Measurements from ENCODE around the gene STOM. TPM values are rescaled to one million over a fixed set of nuclear protein-coding genes. Genes with fewer than 3 reads are reported as not detected.

STOM gene
- total RNA-seq, 1 experiment from 2014 or later: 33.1 TPM

- CTCF ChIA-PET: interaction anchor here (1.3 to 1.5 kb wide), 3 partner anchors 53 to 94 kb away, joined by 4 to 7 read pairs (median 4); no protein-coding TSS in a partner anchor
- intact Hi-C loops (cut with micrococcal nuclease; ENCODE audit: unreplicated experiment): loop anchor here (1.0 kb wide), 2 partner anchors 38 to 50 kb away; no protein-coding TSS in a partner anchor
Measured at GRCh38 chr9:121372239-121373010, 2.4 kb upstream of the STOM start.

GRCh38 chr9:121371495-121372061 is 1.5 kb upstream of the STOM start:
- H3K4me3 ChIP-seq (ENCODE audit: low read depth, low read length): no peak overlapping the region
- no TSS peak for BruUV-seq (replicated peaks)
- Mint-ChIP-seq H3K4me1 (ENCODE audit: low read depth, unreplicated experiment) (peaks cover 23% of the 10 kb centered on the region), H3K4me3 (ENCODE audit: unreplicated experiment) (no peak overlapping the region), H3K27ac (ENCODE audit: unreplicated experiment) (peak overlapping the region; percentile 86), H3K9me3 (ENCODE audit: unreplicated experiment) (peaks cover 12% of the 10 kb centered on the region), H3K36me3 (ENCODE audit: insufficient read depth, unreplicated experiment) (peaks cover 6% of the 10 kb centered on the region), H3K27me3 (ENCODE audit: insufficient read depth, unreplicated experiment) (no peaks in the 10 kb centered on the region)
- no peaks in the 10 kb centered on the region for H3K36me3 ChIP-seq (ENCODE audit: control insufficient read depth, insufficient read depth, low read length)
- ChIA-PET POLR2A (no interaction called here), CTCF (no interaction called here)
- H3K9me3 ChIP-seq: no peaks in the 10 kb centered on the region
- peaks cover 62% of the 10 kb centered on the region for H3K4me1 ChIP-seq
- intact Hi-C loops (cut with micrococcal nuclease; ENCODE audit: unreplicated experiment): loop anchor here (1.0 kb wide), 1 partner anchor 49 kb away; no protein-coding TSS in a partner anchor
- no peak for DNase-seq
- no peak for TF ChIP-seq CTCF (IDR thresholded peaks at IDR 0.05; ENCODE audit: insufficient read depth in 1 of 2, low read depth in 1 of 2, low read length in 1 of 2, severe bottlenecking in 1 of 2, unreplicated experiment in 1 of 2)
- H3K27me3 ChIP-seq (replicated peaks; ENCODE audit: control insufficient read depth, insufficient read depth, low read length): no peaks in the 10 kb centered on the region

More at GRCh38 chr9:121372239-121373010, 2.4 kb upstream of the STOM start:
- peaks cover 23% of the 10 kb centered on the region for H3K4me1 Mint-ChIP-seq (ENCODE audit: low read depth, unreplicated experiment)
- peak overlapping the region; percentile 86 for H3K27ac Mint-ChIP-seq (ENCODE audit: unreplicated experiment)
- H3K9me3 Mint-ChIP-seq (ENCODE audit: unreplicated experiment): peaks cover 12% of the 10 kb centered on the region
- H3K27me3 Mint-ChIP-seq (ENCODE audit: insufficient read depth, unreplicated experiment): no peaks in the 10 kb centered on the region
- BruUV-seq (replicated peaks): no TSS peak
- peak overlapping the region; percentile 32 for H3K4me3 Mint-ChIP-seq (ENCODE audit: unreplicated experiment)
- Histone ChIP-seq H3K36me3 (ENCODE audit: control insufficient read depth, insufficient read depth, low read length) (no peaks in the 10 kb centered on the region), H3K27me3 (replicated peaks; ENCODE audit: control insufficient read depth, insufficient read depth, low read length) (no peaks in the 10 kb centered on the region), H3K4me1 (peaks cover 54% of the 10 kb centered on the region), H3K9me3 (no peaks in the 10 kb centered on the region), H3K4me3 (ENCODE audit: low read depth, low read length) (no peak overlapping the region)
- TF ChIP-seq CTCF (IDR thresholded peaks at IDR 0.05; ENCODE audit: insufficient read depth in 1 of 2, low read depth in 1 of 2, low read length in 1 of 2, severe bottlenecking in 1 of 2, unreplicated experiment in 1 of 2): no peak
- peaks cover 6% of the 10 kb centered on the region for H3K36me3 Mint-ChIP-seq (ENCODE audit: insufficient read depth, unreplicated experiment)
- DNase-seq: peak; percentile 66 to 77
- POLR2A ChIA-PET: no interaction called here

- intact Hi-C loops (cut with micrococcal nuclease; ENCODE audit: unreplicated experiment): loop anchor here (1.0 kb wide), 1 partner anchor 48 kb away; no protein-coding TSS in a partner anchor
- Mint-ChIP-seq H3K9me3 (ENCODE audit: unreplicated experiment) (peaks cover 12% of the 10 kb centered on the region), H3K27ac (ENCODE audit: unreplicated experiment) (peak overlapping the region; percentile 77), H3K27me3 (ENCODE audit: insufficient read depth, unreplicated experiment) (no peaks in the 10 kb centered on the region), H3K36me3 (ENCODE audit: insufficient read depth, unreplicated experiment) (peaks cover 6% of the 10 kb centered on the region), H3K4me1 (ENCODE audit: low read depth, unreplicated experiment) (peaks cover 28% of the 10 kb centered on the region), H3K4me3 (ENCODE audit: unreplicated experiment) (peak overlapping the region; percentile 70)
- no peak for TF ChIP-seq CTCF (IDR thresholded peaks at IDR 0.05; ENCODE audit: insufficient read depth in 1 of 2, low read depth in 1 of 2, low read length in 1 of 2, severe bottlenecking in 1 of 2, unreplicated experiment in 1 of 2)
- BruUV-seq (replicated peaks): no TSS peak
- H3K36me3 ChIP-seq (ENCODE audit: control insufficient read depth, insufficient read depth, low read length): no peaks in the 10 kb centered on the region
- ChIA-PET POLR2A (no interaction called here), CTCF (no interaction called here)
- DNase-seq: no peak
- H3K4me3 ChIP-seq (ENCODE audit: low read depth, low read length): peak overlapping the region; percentile 47; the same call in 1 of the 2 replicates
- H3K27me3 ChIP-seq (replicated peaks; ENCODE audit: control insufficient read depth, insufficient read depth, low read length): no peaks in the 10 kb centered on the region
- peaks cover 62% of the 10 kb centered on the region for H3K4me1 ChIP-seq
- no peaks in the 10 kb centered on the region for H3K9me3 ChIP-seq
Measured at GRCh38 chr9:121368745-121369144, 1.3 kb downstream of the STOM start.
